Skeletal muscle tissue (tissue), 4 donors: ENCODE data around the gene THEMIS2. TPM values are rescaled to one million over a fixed set of nuclear protein-coding genes. Genes with fewer than 3 reads are reported as not detected.
"Not testable (repeated sequence)": the region's sequence is repeated elsewhere in the genome, so short reads cannot be mapped to it uniquely, and the experiment has no call there.

Experiments
- H3K27ac ChIP-seq: one replicate; pipeline ENCODE4 v1.7.0; 2013; ENCODE audit warnings: mild to moderate bottlenecking, low read depth, low read length, inconsistent platforms
- H3K27me3 ChIP-seq, 3 donors: one replicate each; pipeline ENCODE4 v1.7.0; 2013; ENCODE audit warnings: low read length in 3 of 3; ENCODE audit not compliant: control insufficient read depth in 3 of 3, insufficient read depth in 3 of 3
- H3K36me3 ChIP-seq, 3 donors: one replicate each; pipeline ENCODE4 v1.7.0; 2013; ENCODE audit warnings: low read length in 3 of 3; ENCODE audit not compliant: control insufficient read depth in 3 of 3, insufficient read depth in 3 of 3
- H3K4me1 ChIP-seq, 3 donors: one replicate each; pipeline ENCODE4 v1.7.0; 2013; ENCODE audit warnings: low read length in 3 of 3, mild to moderate bottlenecking in 3 of 3; ENCODE audit not compliant: control insufficient read depth in 3 of 3, insufficient read depth in 3 of 3
- H3K4me3 ChIP-seq, 3 donors: one replicate each; pipeline ENCODE4 v1.7.0; 2013; ENCODE audit warnings: low read length in 3 of 3
- H3K9ac ChIP-seq, 3 donors: one replicate each; pipeline ENCODE4 v1.7.0; 2013; ENCODE audit warnings: low read length in 3 of 3, mild to moderate bottlenecking in 3 of 3, moderate library complexity in 2 of 3, low read depth in 1 of 3
- H3K9me3 ChIP-seq, 3 donors: one replicate each; pipeline ENCODE4 v1.7.0; 2013; ENCODE audit warnings: low read length in 3 of 3; ENCODE audit not compliant: control insufficient read depth in 3 of 3
- total RNA-seq: library from RNA; depleted of rRNA; stranded (reverse); fragments of >200 nt; gene quantifications from one replicate; pipeline ENCODE4 v1.2.3, GENCODE V29; 2014
- donor health status: Osteomylitis.

THEMIS2 gene
- total RNA-seq, 1 donor from 2014 or later, result 4.7 TPM

DNA sequence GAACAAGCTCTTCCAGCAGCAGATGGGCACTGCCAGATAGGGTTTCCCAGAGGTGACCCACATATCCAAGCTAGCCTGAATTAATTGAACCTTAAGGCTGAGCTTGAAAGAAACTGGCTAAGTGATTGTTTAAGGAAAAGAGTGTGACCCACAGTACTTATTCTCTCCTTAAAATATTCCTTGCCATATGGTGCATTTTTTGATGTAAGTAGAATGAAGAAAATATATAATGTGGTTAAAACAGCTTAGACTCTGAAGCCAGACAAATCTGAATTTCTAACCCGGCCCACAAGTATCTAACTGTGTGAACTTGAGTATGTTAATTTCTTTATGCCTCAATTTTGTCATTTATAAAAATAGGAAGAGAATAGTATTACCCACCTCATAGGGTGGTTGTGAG lies 36.8 kb upstream of the THEMIS2 start:
- H3K4me3 ChIP-seq, result no peak overlapping the region
- peaks cover 12 to 29% (median 18%) of the 10 kb centered on the region in 3 donors for H3K36me3 ChIP-seq
- no peak overlapping the region for H3K27ac ChIP-seq
- H3K4me1 ChIP-seq, result peaks cover 17 to 26% (median 17%) of the 10 kb centered on the region in 3 donors
- no peaks in the 10 kb centered on the region for H3K9me3 ChIP-seq
- H3K9ac ChIP-seq, result no peak overlapping the region
- H3K27me3 ChIP-seq, result no peaks in the 10 kb centered on the region

DNA sequence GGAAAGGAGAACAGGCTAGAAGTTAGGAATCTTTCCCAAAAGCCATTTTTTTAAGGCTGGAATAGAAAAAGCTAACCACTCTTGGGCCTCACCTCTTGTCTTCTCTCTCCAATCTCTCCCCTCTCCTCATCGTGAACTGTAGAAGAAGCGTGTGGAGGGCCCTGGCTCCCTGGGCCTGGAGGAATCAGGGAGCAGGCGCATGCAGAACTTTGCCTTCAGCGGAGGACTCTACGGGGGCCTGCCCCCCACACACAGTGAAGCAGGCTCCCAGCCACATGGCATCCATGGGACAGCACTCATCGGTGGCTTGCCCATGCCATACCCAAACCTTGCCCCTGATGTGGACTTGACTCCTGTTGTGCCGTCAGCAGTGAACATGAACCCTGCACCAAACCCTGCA lies 22.4 kb upstream of the THEMIS2 start:
- Histone ChIP-seq H3K4me1 (no peaks in the 10 kb centered on the region), H3K27me3 (no peaks in the 10 kb centered on the region), H3K36me3 (peaks cover 26 to 53% (median 48%) of the 10 kb centered on the region in 3 donors), H3K4me3 (no peak overlapping the region), H3K9me3 (no peaks in the 10 kb centered on the region), H3K27ac (no peak overlapping the region), H3K9ac (no peak overlapping the region)

DNA sequence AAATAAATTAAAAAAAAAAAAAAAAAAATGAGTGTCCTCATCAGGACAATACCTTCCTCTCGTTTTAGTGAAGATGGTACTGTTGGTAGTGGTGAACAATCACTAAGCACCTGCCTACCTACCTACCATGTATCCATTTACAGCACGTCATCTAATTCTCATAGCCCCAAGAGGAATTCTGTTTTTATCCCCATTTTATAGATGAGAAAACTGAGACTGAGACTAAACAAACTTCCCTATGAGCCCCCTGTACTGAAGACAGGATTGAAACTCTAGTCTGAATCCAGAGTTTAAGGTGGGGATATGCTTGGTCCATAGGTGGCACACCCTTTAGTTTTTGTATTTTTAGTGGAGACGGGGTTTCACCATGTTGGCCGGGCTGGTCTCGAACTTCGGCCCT lies 17.3 kb upstream of the THEMIS2 start:
- Histone ChIP-seq H3K4me1 (peaks cover 3 to 5% (median 4%) of the 10 kb centered on the region in 3 donors), H3K36me3 (peaks cover 5 to 17% (median 17%) of the 10 kb centered on the region in 3 donors), H3K27me3 (no peaks in the 10 kb centered on the region), H3K27ac (no peak overlapping the region), H3K9me3 (no peaks in the 10 kb centered on the region), H3K4me3 (no peak overlapping the region), H3K9ac (no peak overlapping the region)

DNA sequence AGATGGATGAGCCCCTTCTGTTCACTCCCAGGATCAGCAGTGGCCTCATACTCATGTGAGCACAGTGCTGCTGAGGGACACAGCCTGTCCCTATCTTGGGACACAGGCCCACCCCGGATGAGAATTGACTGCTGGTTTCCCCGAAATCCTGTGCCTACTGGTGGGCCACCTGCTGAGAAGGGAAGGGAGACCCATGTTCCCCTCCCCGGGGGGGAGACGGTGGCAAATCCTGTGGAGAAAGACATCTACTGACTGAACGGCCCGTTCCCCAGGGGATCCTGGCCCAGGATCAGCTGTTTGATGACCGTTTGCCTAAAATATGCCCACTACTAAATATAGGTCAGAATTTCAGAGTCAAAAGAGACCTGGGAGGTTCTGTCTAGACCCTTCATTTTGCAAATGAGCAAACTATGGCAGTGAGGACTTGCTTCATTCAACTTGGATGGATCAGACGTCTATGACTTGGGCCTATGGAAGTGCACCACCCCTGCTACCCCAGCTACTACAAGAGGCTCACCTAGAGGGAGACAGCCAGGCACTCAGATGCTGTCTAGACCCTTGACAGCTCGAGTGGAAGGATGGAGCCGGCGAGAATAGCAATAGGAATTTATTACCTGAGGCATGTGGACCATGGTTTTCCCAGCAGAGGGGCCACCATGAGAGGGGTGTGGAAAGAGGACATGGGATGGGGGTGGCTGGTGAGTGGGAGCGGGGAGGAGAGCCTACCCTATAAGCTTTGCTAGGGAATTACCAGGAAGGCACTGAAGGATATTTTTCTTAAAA lies 15.6 kb upstream of the THEMIS2 start:
- Histone ChIP-seq H3K9me3 (no peaks in the 10 kb centered on the region), H3K27me3 (no peaks in the 10 kb centered on the region), H3K4me1 (peaks cover 3 to 5% (median 4%) of the 10 kb centered on the region in 3 donors), H3K36me3 (peaks cover under 1 to 2% (median 1%) of the 10 kb centered on the region in 3 donors), H3K27ac (no peak overlapping the region), H3K9ac (no peak overlapping the region), H3K4me3 (no peak overlapping the region)

DNA sequence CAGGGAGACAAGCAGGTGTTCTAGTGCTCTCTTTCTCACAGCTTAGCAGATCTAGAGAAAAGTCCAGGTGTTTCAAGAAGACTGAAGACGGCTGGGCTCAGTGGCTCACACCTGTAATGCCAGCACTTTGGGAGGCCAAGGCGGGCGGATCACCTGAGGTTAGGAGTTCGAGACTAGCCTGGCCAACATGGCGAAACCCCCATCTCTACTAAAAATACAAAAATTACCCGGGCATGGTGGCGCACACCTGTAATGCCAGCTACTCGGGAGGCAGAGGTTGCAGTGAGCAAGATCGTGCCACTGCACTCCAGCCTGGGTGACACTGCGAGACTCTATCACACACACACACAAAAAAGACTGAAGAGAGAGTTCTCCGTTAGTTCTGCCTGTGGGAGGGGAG lies 14.8 kb upstream of the THEMIS2 start:
- not testable (repeated sequence) for H3K27ac ChIP-seq, H3K4me1 ChIP-seq, H3K36me3 ChIP-seq, H3K4me3 ChIP-seq, H3K9me3 ChIP-seq, H3K9ac ChIP-seq, H3K27me3 ChIP-seq

DNA sequence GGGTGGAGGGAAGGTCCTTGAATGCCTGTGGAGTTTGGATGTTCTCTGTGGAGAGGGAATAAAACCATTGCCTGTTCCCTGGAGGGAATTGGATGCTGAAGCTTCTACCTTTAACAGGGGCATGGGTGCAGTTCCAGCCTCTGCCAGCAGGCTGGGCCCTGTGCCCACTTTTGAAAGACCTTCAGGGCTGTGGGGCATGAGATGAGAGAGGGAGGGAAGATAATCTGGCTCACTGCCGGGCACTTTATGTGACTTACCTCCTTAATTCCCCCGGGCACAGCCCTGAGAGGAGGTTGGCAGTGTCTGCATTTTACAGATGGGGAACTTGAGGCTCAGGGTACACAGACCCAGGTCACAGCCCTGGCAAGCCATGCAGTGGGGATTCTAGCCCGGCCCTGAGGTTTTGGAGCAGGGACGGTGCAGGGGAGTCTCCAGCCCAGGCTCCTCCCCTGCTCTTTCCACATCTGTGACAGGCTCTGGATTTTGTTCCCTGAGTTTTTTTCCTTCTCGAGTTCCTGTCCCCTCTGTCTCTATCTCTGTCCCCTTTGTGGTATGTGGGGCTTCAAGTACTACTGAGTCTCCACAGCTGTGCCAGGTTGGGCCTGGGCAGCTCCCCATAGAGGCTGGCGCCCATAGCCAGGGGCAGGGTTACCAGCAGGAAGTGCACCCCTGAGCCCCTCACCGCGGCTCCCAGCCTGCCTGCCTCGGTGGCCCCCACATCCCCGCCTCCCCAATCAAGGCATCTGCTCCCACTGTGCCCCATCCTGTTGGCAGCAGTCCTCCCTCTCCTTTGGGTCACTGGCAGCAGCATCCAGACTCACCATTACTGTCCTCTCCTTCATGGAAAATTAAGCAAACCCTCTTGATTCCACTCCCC lies 14.0 kb upstream of the THEMIS2 start:
- H3K4me1 ChIP-seq, result peaks cover 6 to 16% (median 14%) of the 10 kb centered on the region in 3 donors
- H3K36me3 ChIP-seq, result no peaks in the 10 kb centered on the region
- H3K4me3 ChIP-seq, result no peak overlapping the region
- no peaks in the 10 kb centered on the region for H3K9me3 ChIP-seq
- H3K9ac ChIP-seq, result no peak overlapping the region
- no peaks in the 10 kb centered on the region for H3K27me3 ChIP-seq
- no peak overlapping the region for H3K27ac ChIP-seq

DNA sequence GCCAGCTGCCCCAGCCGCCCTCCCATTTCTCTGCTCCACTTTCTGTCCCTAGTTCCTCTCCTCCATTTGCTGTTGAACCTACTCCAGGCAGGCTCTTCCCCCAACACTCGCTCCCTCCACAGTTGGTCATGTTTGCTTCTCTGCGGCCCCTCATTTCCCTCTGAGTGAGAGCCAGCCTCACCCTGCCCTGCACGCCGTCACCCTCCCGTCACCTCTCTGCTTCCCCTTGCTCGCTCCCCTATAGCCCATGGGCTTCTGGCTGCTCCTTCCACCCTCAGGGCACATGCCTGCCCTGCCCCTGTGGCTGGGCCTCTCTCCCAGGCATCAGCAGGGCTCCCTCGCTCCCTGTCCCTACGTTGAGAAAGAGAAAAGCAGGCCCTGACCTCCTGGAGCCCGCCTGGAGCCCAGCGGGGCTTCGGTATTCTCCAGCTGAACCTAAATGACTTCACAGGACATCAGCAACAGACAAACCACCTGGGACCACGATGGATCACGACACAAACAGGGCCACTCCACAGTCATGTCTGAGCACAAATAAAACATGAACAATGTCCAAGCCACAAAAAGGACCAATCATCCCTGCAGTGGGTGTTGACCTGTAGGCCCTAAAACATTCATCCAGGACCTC lies 13.3 kb upstream of the THEMIS2 start:
- Histone ChIP-seq H3K27ac (no peak overlapping the region), H3K9ac (no peak overlapping the region), H3K27me3 (no peaks in the 10 kb centered on the region), H3K36me3 (no peaks in the 10 kb centered on the region), H3K4me1 (peaks cover 7 to 18% (median 17%) of the 10 kb centered on the region in 3 donors), H3K9me3 (no peaks in the 10 kb centered on the region), H3K4me3 (no peak overlapping the region)

DNA sequence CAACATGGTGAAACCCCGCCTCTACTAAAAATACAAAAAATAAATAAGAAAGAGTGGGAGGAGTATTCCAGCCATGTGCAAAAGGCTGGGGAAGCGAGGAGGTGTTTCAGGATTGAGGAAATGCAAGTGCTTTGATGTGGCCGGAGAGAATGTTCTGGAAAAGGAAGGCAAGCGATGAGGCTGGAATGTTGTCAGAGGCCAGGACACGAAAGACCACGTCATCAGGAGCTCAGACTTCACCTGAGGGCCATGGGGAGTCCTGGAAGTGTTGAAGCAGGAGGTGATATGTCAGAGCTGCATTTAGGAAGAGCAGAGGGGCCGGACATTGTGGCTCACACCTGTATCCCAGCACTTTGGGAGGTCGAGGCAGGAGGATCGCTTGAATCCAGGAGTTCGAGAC lies 10.9 kb upstream of the THEMIS2 start:
- Histone ChIP-seq H3K36me3 (no peaks in the 10 kb centered on the region), H3K27ac (no peak overlapping the region), H3K27me3 (no peaks in the 10 kb centered on the region), H3K4me3 (no peak overlapping the region), H3K4me1 (peaks cover 7 to 18% (median 17%) of the 10 kb centered on the region in 3 donors), H3K9me3 (no peaks in the 10 kb centered on the region), H3K9ac (no peak overlapping the region)

DNA sequence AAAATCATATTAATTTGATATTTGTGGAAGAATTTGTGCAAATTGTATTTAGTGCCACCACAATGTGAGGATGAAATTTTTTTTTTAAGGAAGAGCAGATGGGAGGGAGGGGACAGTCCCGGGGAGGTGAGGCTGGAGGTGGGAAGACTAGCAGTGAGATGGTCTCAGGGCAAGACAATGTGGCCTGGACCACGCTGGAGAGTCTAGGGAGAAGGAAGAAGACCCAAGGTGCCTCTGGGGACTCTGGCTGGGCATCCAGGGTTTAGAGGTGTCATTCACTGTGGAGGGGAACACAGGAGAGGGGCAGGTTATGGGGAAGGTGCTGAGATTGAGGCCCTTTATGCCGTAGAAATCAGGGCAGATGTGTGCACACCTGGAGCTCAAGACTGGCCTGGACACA lies 10.3 kb upstream of the THEMIS2 start:
- no peaks in the 10 kb centered on the region for H3K27me3 ChIP-seq
- H3K4me1 ChIP-seq, result peaks cover 7 to 18% (median 17%) of the 10 kb centered on the region in 3 donors
- no peak overlapping the region for H3K9ac ChIP-seq
- no peaks in the 10 kb centered on the region for H3K36me3 ChIP-seq
- H3K9me3 ChIP-seq, result no peaks in the 10 kb centered on the region
- H3K27ac ChIP-seq, result peak overlapping the region; percentile 72
- no peak overlapping the region for H3K4me3 ChIP-seq
